Right renal pelvis (tissue), 4 donors: ENCODE results near the gene GSTA3. TPM values are rescaled to one million over a fixed set of nuclear protein-coding genes. Genes with fewer than 3 reads are reported as not detected.
"Not testable (repeated sequence)": the region's sequence is repeated elsewhere in the genome, so short reads cannot be mapped to it uniquely, and the experiment has no call there.

Experiments
- DNase-seq, 4 donors: peaks; one replicate each; pipeline ENCODE4 v3.0.0-alpha.2; 2013; ENCODE audit warnings: low read depth in 4 of 4, low spot score in 3 of 4, missing footprints in 1 of 4
- polyA plus RNA-seq, 4 donors: library from polyadenylated mRNA; unstranded; fragments of 120-200 nt; gene quantifications; one replicate each; pipeline ENCODE4 v1.2.1, GENCODE V29; 2013; ENCODE audit not compliant: insufficient read length in 4 of 4

GSTA3 gene
- polyA plus RNA-seq = under 1 TPM; 0.27 to 0.56 (median 0.45) TPM

DNA sequence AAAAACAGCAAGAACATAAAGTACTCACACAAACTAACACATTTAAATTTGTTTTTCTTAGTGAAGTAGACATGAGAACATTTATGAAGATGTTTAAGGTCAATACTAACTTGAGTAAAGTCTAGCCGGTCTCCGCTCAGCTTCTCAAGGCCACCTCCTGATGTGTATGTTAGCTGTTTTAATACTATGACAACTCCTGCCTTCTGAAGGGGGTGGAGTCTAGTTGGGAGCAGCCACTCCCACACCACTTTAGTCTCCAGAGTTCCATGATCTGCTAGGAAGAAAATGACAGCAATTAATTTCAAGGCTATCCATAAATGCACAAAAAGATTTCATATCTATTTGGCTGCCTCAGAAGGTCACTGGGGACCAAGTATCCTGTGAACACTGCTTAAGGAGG, at the start of gene GSTA3:
Gene GSTA3, minus strand, starts transcription at position 168 of the 400 bp plus-strand sequence. CDS start 3,864 bp downstream, outside the sequence.
- DNase-seq = no peak

DNA sequence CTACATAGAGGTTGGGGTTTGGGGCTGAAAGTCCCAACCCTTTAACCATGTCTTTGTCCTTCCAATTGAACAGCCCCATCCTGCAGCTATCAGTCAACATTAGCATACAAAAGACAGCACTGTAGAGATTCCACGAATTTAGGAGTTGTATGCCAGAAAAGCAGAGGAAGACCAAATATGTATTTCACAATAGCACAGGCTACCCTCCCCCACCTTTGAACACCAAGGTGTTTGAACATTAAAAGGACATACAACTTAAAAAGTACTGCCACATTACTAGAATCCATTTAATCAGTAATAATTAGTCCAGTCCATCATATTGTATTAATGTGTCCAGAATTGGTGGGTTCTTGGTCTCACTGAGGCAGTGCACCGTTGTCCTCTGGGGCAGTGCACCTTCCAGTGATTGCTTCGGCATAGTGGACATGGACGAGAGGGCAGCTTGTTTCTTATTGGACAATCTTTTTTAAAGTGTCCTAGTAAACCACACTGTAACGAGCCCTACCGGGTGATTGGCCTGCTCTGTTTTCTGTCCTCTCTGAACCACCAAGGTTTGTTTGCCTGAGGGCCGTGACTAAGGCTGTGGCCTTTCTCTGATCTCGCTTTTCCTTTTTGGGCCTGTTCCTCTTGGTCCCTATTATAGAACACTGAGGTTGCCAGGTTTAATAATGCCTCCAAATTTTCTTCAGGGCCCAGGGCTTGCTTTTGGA, 49.2 kb upstream of the GSTA3 start:
- DNase-seq = no peak

DNA sequence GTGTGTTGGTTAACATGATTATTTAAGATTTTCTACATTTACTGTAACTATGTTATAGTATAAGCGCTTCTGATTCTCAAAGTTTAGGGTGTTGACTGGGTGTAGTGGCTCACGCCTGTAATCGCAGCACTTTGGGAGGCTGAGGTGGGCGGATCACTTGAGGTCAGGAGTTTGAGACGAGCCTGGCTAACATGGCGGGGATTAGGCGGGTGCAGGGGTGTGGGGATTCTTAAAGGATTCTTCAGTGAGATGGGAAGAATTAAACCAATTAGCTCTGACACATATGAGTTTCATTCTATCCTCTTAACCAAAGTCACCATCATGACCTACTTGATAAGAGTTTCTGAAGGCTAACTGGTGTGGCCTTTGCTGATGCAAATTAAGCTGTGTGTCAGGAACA, 46.4 kb upstream of the GSTA3 start:
- no peak for DNase-seq

DNA sequence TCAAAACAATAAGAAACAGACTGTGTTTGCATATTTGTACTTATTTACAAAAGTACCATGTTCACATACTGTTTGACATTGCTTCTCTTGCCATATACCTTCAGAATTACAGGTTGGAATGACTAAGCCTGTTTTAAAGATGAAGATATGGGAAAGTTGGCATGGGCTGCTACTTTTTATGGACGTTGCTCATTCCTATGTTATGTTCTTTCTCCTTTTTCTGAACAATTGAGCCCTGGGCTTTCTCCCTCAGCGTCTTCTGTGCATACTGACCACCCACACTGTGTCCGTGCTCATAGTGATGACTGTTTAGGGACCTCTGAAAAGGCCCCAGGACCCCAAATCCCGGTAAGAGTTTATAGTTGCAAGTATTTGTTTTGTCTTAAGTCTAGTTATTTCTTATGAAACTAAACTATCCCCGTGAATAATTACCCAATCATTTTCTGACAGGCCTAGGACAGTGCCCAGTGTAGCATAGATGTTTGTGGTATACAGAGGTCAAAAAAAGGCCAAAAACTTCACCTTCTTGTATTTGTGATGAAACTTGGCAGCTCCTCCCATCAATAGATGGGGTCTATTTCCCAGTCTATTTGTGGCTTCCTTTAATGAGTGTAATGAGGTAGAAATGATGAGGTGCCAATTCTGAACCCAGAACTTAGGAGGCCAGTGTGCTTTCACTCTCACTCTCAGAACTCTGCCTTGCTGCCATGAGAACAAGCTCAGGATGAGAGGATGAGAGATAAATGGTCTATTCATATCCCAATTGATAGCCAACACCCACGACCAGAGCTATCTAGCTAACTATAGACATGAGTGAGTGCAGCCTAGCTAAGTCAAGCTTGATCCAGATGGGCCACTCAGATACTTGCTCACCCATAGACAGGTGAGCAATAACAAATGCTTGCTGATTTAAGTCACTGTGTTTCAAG, 44.7 kb upstream of the GSTA3 start:
- no peak for DNase-seq

DNA sequence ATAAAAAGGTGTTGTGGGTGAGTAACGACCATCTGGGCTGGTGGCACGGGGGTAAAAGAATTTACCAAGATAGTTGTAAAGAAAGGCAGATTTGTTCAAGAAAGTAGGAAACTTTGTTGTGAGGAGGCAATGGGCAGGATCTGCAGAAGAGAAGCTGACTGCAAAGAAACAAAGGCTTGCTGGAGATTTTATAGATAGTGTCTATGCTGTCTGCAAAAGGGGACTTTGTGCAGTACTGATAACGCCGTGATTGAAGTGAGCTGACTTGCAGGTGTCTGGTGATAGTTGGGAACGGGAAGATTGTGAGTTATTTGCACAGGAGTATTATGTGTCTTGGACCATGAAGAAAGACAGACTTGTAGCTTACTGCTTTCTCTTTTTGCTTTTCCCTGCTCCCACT, 36.8 kb upstream of the GSTA3 start:
- no peak for DNase-seq

DNA sequence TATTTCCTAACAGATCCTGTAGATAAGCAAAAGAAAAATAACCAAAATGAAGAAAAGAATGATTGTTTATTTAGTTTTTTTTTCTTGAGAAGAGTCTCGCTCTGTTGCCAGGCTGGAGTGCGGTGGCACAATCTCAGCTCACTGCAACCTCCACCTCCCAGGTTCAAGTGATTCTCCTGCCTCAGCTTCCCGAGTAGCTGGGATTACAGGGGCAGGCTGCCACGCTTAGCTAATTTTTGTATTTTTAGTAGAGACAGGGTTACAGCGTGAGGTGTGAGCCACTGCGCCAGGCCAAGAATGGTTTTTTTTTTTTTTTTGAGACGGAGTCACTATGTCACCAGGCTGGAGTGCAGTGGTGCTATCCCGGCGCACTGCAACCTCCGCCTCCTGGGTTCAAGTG, 33.3 kb upstream of the GSTA3 start:
- not testable (repeated sequence) for DNase-seq

- no peak for DNase-seq
Measured at GRCh38 chr6:52942221-52942620, 32.7 kb upstream of the GSTA3 start.

DNA sequence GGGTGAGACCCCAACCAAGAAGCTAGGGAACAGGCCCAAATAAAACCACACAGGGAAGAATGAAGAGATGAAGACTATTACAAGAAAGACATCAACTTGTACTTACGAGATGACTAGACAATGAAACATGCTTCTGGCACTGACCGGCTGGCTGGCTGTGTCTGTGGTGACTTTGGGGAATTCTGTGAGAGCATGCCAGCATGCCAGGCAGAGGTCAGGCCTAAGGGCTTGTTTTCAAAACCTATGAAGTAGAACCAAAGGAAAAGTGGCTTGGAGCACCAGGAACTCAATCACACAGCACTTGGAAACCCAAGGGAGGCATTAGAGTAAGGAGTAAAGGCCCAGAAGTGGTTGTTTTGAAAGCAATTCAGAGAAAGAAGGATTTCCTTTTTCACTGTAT, 28.4 kb upstream of the GSTA3 start:
- no peak for DNase-seq

DNA sequence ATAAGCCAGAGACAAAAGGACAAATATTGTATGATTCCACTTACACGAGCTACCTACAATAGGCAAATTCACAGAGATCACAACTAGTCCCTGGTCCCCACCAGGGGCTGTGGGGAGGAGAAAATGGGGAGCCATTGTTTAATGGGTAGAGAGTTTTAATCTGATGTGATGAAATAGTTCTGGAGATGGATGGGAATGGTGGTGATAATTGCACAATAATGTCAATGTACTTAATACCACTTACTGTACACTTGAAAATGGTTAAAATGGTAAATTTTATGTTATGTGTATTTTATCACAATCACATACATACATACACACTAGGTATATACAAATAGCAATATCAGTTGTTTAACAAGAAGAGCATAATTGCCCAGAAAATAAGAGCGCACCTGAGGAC, 24.3 kb upstream of the GSTA3 start:
- DNase-seq = no peak

DNA sequence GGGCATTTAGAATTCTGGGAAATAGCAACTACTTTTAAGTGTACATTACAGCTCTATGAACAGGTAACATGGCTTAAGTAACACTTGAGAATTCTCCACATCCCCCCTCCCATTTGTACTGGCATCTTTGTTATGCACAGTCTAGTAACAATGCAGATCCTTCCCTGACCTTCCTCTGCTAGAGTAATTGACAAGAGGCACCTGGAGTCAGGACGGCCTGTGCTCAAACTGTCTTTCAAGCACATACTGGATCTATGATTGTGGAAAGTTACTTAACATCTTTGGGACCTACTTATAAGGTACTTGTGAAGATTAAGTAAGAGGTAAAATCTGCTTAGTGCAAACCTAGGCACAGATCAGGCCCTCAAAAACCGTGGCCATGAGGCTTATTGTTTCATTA, 21.9 kb upstream of the GSTA3 start:
- DNase-seq = no peak

DNA sequence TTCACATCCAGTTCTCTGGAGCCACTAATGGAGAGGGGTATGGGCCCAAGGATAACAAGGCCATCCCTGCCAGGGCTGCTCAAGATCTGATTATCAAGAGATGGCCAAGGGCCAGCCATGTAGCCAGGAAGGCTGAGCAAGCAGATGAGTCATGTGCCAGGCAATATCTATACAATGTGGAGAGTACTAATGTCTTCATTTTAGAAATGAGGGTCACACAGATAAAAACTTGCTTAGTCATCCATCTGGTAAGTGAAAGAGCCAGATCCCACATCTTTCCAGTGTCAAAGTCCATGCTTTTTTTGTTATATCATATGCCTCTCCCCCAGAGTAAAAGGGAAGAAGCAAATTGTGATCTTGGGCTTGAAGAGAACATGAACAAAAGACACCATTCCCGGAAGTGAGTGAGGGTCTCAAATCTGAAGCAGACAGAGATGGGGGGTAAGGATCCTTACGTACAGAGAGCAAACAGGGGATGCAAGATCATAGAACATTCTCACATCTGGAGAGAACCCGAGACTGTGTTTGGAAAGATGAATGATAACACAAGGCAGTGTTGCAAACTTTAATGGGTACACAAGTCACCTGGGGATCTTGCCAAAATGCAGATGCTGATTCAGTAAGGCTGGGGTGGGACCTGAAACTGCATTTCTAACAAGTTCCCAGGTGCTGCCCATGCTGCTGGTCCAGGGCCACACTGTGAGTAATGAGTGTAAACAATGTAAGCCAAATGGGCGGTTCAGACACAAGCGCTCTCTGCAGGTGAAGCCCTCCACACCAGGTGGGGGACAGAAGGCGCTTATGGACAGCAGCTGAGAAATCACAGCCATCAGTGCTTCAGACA, 20.0 kb upstream of the GSTA3 start:
- DNase-seq = no peak

GRCh38 chr6:52927451-52927850, 18.0 kb upstream of the GSTA3 start:
- DNase-seq = no peak

GRCh38 chr6:52925919-52926792, 16.7 kb upstream of the GSTA3 start:
- DNase-seq = no peak

DNA sequence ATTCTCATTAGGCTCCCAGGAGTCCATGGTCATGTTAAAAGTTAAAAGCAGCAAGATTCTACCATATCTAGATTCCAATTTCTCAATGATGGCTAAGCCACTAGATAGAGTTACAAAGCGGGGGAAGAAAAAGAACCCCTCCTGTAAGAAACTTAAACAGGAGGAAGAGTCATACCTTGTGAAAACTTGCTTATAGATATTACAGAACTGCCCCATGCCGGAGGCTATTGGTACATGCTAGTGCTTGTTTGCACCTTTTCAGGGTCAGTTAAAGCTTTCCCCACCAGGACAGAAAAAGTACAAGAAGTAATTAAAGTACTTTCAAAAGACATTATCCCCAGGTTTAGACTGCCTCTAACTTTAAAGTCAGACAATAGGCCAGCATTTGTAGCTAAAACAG, 15.5 kb upstream of the GSTA3 start:
- no peak for DNase-seq

DNA sequence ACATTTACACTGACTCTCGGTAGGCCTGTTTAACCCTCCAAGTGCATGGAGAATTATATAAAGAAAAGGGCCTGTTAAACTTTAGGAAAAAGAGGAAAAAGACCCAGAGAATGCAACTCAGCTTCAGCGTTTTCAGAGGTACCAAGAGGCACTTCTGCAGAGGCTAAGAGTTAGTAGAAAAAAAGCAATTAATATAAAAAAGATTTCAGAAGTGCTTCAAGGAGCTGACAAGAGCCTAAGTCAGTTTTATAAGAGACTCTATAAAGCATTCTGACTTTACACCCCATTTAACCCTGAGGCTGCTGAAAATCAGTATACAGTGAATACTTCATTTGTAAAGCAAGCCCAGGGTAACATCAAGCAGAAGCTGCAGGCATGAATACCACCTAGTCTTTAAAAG, 14.2 kb upstream of the GSTA3 start:
- not testable (repeated sequence) for DNase-seq

GRCh38 chr6:52922161-52922560, 12.7 kb upstream of the GSTA3 start:
- DNase-seq = no peak

DNA sequence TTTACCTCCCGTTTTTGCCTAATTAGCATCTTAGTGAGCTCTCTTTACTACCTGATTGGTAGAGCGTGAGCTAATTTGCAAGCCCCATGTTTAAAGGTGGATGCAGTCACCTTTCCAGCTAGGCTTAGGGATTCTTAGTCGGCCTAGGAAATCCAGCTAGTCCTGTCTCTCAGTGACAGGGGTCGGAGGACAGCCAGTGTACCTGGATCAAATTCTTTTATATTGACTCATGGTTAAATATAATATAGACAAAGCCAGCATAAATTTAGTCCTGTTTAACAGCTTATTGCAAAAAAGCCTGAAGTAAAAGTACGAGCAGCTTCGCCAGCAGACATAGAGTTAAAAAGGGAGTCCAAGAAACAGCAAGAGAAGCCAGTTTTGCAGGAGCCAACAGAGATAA, 12.2 kb upstream of the GSTA3 start:
- no peak for DNase-seq

DNA sequence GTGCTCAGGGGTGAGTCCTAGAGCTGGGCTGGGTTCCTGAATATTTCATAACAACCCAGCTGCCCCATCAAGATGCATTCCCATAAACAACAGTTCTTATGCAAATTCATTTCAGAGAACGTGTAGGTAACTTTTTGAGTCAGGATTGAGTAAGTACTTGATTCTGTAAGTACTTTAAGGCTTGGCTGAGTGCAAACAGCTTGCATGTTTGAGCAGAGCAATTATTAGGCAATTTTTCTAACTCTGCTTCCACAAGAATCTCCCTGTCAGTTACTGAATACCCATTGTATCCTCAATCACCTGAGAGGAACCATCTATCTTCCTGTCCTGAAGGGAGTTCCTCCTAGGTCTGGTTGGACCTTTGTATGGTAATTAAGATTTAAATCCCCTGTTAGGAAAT, 10.0 kb upstream of the GSTA3 start:
- DNase-seq = not testable (repeated sequence)

- DNase-seq = not testable (repeated sequence)
Measured at GRCh38 chr6:52918771-52919170, 9.3 kb upstream of the GSTA3 start.
